HepG2 (cell line): ENCODE data around the gene MDFI. TPM values are rescaled to one million over a fixed set of nuclear protein-coding genes. Genes with fewer than 3 reads are reported as not detected.

Source experiments
- ATAC-seq: fragments of 200-7000 bp; cut with Tn5 transposase; 3 replicates; pipeline ENCODE4 v1.9.1; 2020; ENCODE audit warnings: mild to moderate bottlenecking, moderate library complexity
- BruUV-seq: library from RNA; stranded (reverse); fragments of 400-500 nt; replicated peaks from 2 replicates; lab custom pipeline; 2021; lab: Mats Ljungman, UMichigan
- CTCF ChIA-PET: fragments of 300-600 bp; formaldehyde crosslinking; extraction: SDS; loops from one replicate; lab custom pipeline; 2021; ENCODE audit warnings: low total read pairs, inconsistent platforms, low intra/inter-chr PET ratio; lab: Yijun Ruan, JAX
- POLR2A ChIA-PET: fragments of 350-600 bp; sonication (Branson Sonifier 250); formaldehyde crosslinking; loops from one replicate; lab custom pipeline; 2020; ENCODE audit warnings: antibody characterized with exemption, inconsistent platforms; lab: Yijun Ruan, JAX
- DNase-seq: peaks from one replicate; pipeline ENCODE4 v3.0.0-alpha.2; 2015; ENCODE audit warnings: low spot score
- FAIRE-seq: peaks from 3 replicates; lab custom pipeline; 2011; peaks lifted over from hg19 to GRCh38; lab: Jason Lieb, UNC
- H2AFZ ChIP-seq: one replicate; pipeline ENCODE4 v1.6.1; 2011; ENCODE audit warnings: low read length, inconsistent platforms
- H3K27ac ChIP-seq: fragments of 300-600 bp; 3 replicates; pipeline ENCODE4 v1.8.0; 2011; ENCODE audit warnings: mixed run types, mild to moderate bottlenecking, mixed read lengths, low read length, inconsistent platforms; ENCODE audit not compliant: insufficient read depth; ENCODE audit errors: extremely low read length
- H3K27me3 ChIP-seq, 2 experiments: fragments of 200-600 bp in 1 of 2; 2 replicates in 1 of 2; 3 replicates in 1 of 2; pipeline versions ENCODE4 v1.6.0 to v1.8.0; 2011; ENCODE audit warnings: low read length in 2 of 2, mild to moderate bottlenecking in 2 of 2, moderate library complexity in 2 of 2, inconsistent platforms in 1 of 2; ENCODE audit not compliant: insufficient read depth in 2 of 2, control insufficient read depth in 1 of 2
- H3K36me3 ChIP-seq, 2 experiments: fragments of 200-600 bp in 1 of 2; replicated peaks in 1 of 2; 2 replicates in 1 of 2; 3 replicates in 1 of 2; pipeline versions ENCODE4 v1.5.1 to v1.8.0; 2011; ENCODE audit warnings: low read length in 2 of 2, inconsistent platforms in 1 of 2; ENCODE audit not compliant: insufficient read depth in 2 of 2, control insufficient read depth in 1 of 2
- H3K4me1 ChIP-seq: 2 replicates; pipeline ENCODE4 v1.5.1; 2012; ENCODE audit warnings: low read length, inconsistent platforms; ENCODE audit not compliant: insufficient read depth
- H3K4me2 ChIP-seq: 2 replicates; pipeline ENCODE4 v1.6.0; 2011; ENCODE audit warnings: low read depth, low read length, inconsistent platforms
- H3K4me3 ChIP-seq, 3 experiments: fragments of 200-600 bp in 1 of 3; sonication (generic), shearing (Covaris generic) in 1 of 3; replicated peaks in 1 of 3; 2 replicates each; pipeline ENCODE4 v1.5.1; 2011 to 2016; ENCODE audit warnings: low read length in 3 of 3, inconsistent platforms in 2 of 3, low read depth in 2 of 3, mild to moderate bottlenecking in 2 of 3, control low read depth in 1 of 3, mixed read lengths in 1 of 3; ENCODE audit not compliant: insufficient read depth in 1 of 3
- H3K79me2 ChIP-seq: one replicate; pipeline ENCODE4 v1.6.1; 2011; ENCODE audit warnings: low read length, inconsistent platforms; ENCODE audit not compliant: insufficient read depth
- H3K9ac ChIP-seq: 2 replicates; pipeline ENCODE4 v1.6.0; 2011; ENCODE audit warnings: mild to moderate bottlenecking, low read depth, low read length, inconsistent platforms; ENCODE audit not compliant: insufficient read depth
- H3K9me3 ChIP-seq: 2 replicates; pipeline ENCODE4 v1.5.1; 2012; ENCODE audit warnings: mild to moderate bottlenecking, low read length
- H4K20me1 ChIP-seq: 2 replicates; pipeline ENCODE4 v1.6.0; 2011; ENCODE audit warnings: inconsistent platforms, mild to moderate bottlenecking, low read length, moderate library complexity; ENCODE audit not compliant: insufficient read depth
- MEIS2 ChIP-seq: sonication (generic); formaldehyde crosslinking; IDR thresholded peaks from 2 replicates; pipeline ENCODE4 v1.9.0; 2021; ENCODE audit warnings: mild to moderate bottlenecking, missing genetic modification reagents
- PHF21A ChIP-seq: sonication (generic); formaldehyde crosslinking; IDR thresholded peaks from 2 replicates; pipeline ENCODE4 v1.5.0; 2020; ENCODE audit warnings: mild to moderate bottlenecking, missing genetic modification reagents
- ZBTB39 ChIP-seq: sonication (generic); formaldehyde crosslinking; IDR thresholded peaks from 2 replicates; pipeline ENCODE4 v1.5.0; 2020; ENCODE audit warnings: missing genetic modification reagents
- ZNF280B ChIP-seq: sonication (generic); formaldehyde crosslinking; IDR thresholded peaks from 2 replicates; pipeline ENCODE4 v1.5.0; 2020; ENCODE audit warnings: missing genetic modification reagents, mild to moderate bottlenecking, borderline replicate concordance
- ZNF567 ChIP-seq: sonication (generic); formaldehyde crosslinking; IDR thresholded peaks from 2 replicates; pipeline ENCODE4 v1.8.1; 2023; ENCODE audit warnings: mild to moderate bottlenecking, missing genetic modification reagents, borderline replicate concordance
- ZNF83 ChIP-seq: sonication (generic); formaldehyde crosslinking; IDR thresholded peaks from 2 replicates; pipeline ENCODE4 v1.4.0; 2020; ENCODE audit warnings: missing genetic modification reagents, mild to moderate bottlenecking, borderline replicate concordance
- WGBS: methylation state at CpG from one replicate; pipeline ENCODE4 v1.1.6; 2017; ENCODE audit warnings: low lambda C conversion rate; 5-methylcytosine and 5-hydroxymethylcytosine counted together
- in situ Hi-C: cut with HindIII; loops from 2 replicates; pipeline ENCODE4 v1.10.0; 2017; ENCODE audit warnings: low pct_unique_long_range_greater_than_20kb; ENCODE audit not compliant: extremely low pct_ligation_motif_present
- intact Hi-C: fragments of 100-400 bp; cut with micrococcal nuclease; formaldehyde crosslinking; loops from one replicate; pipeline ENCODE4 v1.10.0; 2022; ENCODE audit not compliant: unreplicated experiment
- polyA plus RNA-seq, 8 experiments: library from polyadenylated mRNA; depleted of rRNA in 3 of 8; stranded (reverse) in 7 of 8; unstranded in 1 of 8; fragments of >200 nt; fragmentation: Illumina TruSeq in 4 of 8; extraction: Trizol in 4 of 8; gene quantifications; 2 replicates each; pipeline versions ENCODE4 v1.2.1 to v1.2.3, GENCODE V29; 2011 to 2016; ENCODE audit warnings: low read depth in 4 of 8, missing spikeins in 1 of 8, mixed read lengths in 1 of 8; ENCODE audit not compliant: insufficient read depth in 1 of 8
- total RNA-seq, 5 experiments: library from RNA; depleted of rRNA; stranded (reverse); fragments of >200 nt; fragmentation: Illumina TruSeq; extraction: Trizol; gene quantifications; 2 replicates each; pipeline ENCODE4 v1.2.3, GENCODE V29; 2016; ENCODE audit warnings: low read depth in 1 of 5

Gene MDFI
- total and polyA plus RNA-seq, 2 of the 13 experiments (the other 11 are each of a cell fraction or from before 2014, with no cell fraction given) = 0.28 TPM; not detected in 1

GRCh38 chr6:41679696-41680095, 41.4 kb downstream of the MDFI start:
- in situ Hi-C loops = loop anchor here (5.0 kb wide), 3 partner anchors 77 to 307 kb away; no protein-coding TSS in a partner anchor
- DNase-seq (no peak), FAIRE-seq (no peak), ATAC-seq (no peak)
- CTCF ChIA-PET = interaction anchor here (0.8 kb wide), 1 partner anchor 310 kb away, joined by 3 read pairs; no protein-coding TSS in a partner anchor
- Histone ChIP-seq H3K4me2 (no peak overlapping the region), H3K4me1 (peaks cover 34% of the 10 kb centered on the region), H2AFZ (no peak overlapping the region), H3K36me3 (no peaks in the 10 kb centered on the region), H3K79me2 (no peaks in the 10 kb centered on the region), H4K20me1 (no peaks in the 10 kb centered on the region), H3K9ac (no peak overlapping the region), H3K27me3 (peaks cover 8 to 57% of the 10 kb centered on the region in 2 experiments; a peak in 4 of 5 replicates), H3K27ac (no peak overlapping the region), H3K4me3 (no peak overlapping the region), H3K9me3 (no peaks in the 10 kb centered on the region)
- 65% methylated on average over 9 of the region's 9 CpGs for WGBS
- BruUV-seq = no TSS peak
- intact Hi-C loops = loop anchor here (5.0 kb wide), 1 partner anchor 372 kb away; no protein-coding TSS in a partner anchor
- POLR2A ChIA-PET = no interaction called here
- TF ChIP-seq PHF21A = no peak

DNA sequence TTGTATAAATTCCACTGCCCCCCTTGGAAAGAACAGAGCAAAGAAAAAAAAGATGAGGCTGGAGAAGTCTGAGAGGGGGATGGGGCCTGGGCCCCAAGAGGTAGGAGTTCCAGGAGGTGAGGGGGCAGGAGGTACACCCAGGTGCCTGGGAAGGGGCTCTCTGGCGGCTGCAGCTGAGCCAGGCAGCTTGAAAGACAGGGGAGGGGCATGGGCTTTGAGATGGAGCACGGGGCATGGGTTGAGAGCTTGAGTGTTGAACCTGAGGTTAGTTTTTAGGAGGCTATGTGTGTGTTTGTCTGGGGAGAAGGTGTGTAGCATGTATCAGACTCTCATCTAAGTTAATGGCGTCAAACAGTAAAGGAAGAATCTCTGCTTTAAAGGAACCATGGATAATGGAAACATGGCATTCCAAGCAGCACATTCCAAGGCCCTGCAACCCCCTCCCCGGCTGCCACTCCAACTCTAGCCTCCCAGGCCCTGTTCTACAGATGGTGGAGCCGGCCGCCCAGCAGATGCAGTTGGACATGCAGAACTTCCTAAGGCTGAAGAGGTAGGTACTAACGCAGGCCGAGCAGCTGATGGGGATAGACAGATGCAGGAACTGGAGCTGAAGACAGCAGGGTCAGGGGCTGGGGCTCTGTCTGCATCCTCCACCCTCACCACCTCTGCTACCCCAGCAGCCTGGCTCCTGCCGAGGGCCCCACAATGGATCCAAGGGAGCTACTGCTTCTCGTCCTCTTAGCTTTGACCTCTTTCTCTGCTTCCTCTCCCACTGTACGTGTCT, 42.1 kb downstream of the MDFI start:
- Histone ChIP-seq H3K9me3 (no peaks in the 10 kb centered on the region), H3K27me3 (peaks cover 7 to 50% of the 10 kb centered on the region in 2 experiments; a peak in 4 of 5 replicates), H4K20me1 (no peaks in the 10 kb centered on the region), H2AFZ (no peak overlapping the region), H3K36me3 (no peaks in the 10 kb centered on the region), H3K79me2 (no peaks in the 10 kb centered on the region), H3K4me2 (no peak overlapping the region), H3K4me3 (no peak overlapping the region), H3K9ac (no peak overlapping the region), H3K4me1 (peaks cover 34% of the 10 kb centered on the region), H3K27ac (no peak overlapping the region)
- ChIA-PET CTCF (interaction anchor here (5.1 kb wide), 1 partner anchor 77 kb away, joined by 113 read pairs; no protein-coding TSS in a partner anchor), POLR2A (no interaction called here)
- 40% methylated on average over 11 of the region's 11 CpGs for WGBS
- no peak for DNase-seq
- no TSS peak for BruUV-seq
- in situ Hi-C loops (loop anchor here (5.0 kb wide), 3 partner anchors 78 to 308 kb away; no protein-coding TSS in a partner anchor), intact Hi-C loops (loop anchor here (5.0 kb wide), 1 partner anchor 373 kb away; no protein-coding TSS in a partner anchor)
- TF ChIP-seq ZBTB39 (CRISPR knock-in tag) = no peak
- no peak for TF ChIP-seq ZNF567
- no peak for TF ChIP-seq ZNF83 (CRISPR knock-in tag)
- TF ChIP-seq MEIS2 = no peak
- TF ChIP-seq ZNF280B (CRISPR knock-in tag) = no peak
- no peak for ATAC-seq
- FAIRE-seq = no peak
